ENCODE measurements around the gene LIMK2. TPM values are rescaled to one million over a fixed set of nuclear protein-coding genes. Genes with fewer than 3 reads are reported as not detected.

LIMK2 gene
- total and polyA plus RNA-seq, 8 donors, result 19.9 to 541 (median 97.2) TPM

DNA sequence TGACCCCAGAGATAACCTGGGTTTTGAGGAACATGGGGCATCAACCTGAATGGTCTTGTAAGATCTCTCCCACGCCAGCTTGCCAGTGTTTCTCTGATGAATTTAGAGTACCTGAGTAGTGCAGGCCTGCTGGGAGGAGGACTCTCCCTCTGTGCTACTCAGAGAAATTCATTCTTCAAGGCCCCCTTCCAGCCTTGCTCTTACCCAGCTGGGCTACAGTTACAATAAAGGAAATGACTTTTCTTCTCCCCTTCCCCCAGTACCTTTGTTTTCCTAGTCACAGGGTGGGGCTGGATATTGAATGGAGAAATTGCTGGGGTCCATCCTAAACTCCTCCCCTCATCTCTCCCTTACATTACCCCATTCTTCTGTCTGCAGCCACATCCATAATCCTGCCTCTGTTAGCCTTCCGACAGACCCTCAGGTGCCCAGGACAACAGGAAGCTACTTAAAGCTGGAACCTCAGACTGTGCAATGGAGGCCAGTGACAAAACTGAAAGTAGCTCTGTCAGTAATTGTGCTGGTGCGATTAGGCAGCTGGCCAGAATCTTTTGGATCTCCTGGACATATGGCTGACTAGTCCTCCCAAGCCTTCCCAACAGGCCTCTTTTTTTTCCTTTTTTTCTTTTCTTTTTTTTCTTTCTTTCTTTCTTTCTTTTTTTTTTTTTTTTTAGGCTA, 17.4 kb downstream of the LIMK2 start:
- Histone ChIP-seq H3K27ac (peak overlapping the region; percentile 82 to 94 (median 83)), H3K4me3 (no peak overlapping the region), H3K27me3 (no peaks in the 10 kb centered on the region), H3K9me3 (no peaks in the 10 kb centered on the region), H3K36me3 (peaks cover 0 to 44% (median 19%) of the 10 kb centered on the region in 4 donors), H3K4me1 (peaks cover 39 to 98% (median 78%) of the 10 kb centered on the region in 4 donors)
- peak; percentile 81 to 84 for DNase-seq
- whole genome bisulfite sequencing, 5 donors, result 31 to 48% (median 34%) methylated on average over 3 of the region's 3 CpGs
- no peak for TF ChIP-seq POLR2A (IDR thresholded peaks at IDR 0.05)
- TF ChIP-seq EP300 (IDR thresholded peaks at IDR 0.05), result no peak
- peak in 1 of 3 donors; percentile 45 for TF ChIP-seq POLR2AphosphoS5 (IDR thresholded peaks at IDR 0.05)
- TF ChIP-seq, protein P1, sequence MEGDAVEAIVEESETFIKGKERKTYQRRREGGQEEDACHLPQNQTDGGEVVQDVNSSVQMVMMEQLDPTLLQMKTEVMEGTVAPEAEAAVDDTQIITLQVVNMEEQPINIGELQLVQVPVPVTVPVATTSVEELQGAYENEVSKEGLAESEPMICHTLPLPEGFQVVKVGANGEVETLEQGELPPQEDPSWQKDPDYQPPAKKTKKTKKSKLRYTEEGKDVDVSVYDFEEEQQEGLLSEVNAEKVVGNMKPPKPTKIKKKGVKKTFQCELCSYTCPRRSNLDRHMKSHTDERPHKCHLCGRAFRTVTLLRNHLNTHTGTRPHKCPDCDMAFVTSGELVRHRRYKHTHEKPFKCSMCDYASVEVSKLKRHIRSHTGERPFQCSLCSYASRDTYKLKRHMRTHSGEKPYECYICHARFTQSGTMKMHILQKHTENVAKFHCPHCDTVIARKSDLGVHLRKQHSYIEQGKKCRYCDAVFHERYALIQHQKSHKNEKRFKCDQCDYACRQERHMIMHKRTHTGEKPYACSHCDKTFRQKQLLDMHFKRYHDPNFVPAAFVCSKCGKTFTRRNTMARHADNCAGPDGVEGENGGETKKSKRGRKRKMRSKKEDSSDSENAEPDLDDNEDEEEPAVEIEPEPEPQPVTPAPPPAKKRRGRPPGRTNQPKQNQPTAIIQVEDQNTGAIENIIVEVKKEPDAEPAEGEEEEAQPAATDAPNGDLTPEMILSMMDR (IDR thresholded peaks at IDR 0.05), result no peak
- intact Hi-C loops (cut with DNase I; ENCODE audit: low total_unique reads), result no loop called here

DNA sequence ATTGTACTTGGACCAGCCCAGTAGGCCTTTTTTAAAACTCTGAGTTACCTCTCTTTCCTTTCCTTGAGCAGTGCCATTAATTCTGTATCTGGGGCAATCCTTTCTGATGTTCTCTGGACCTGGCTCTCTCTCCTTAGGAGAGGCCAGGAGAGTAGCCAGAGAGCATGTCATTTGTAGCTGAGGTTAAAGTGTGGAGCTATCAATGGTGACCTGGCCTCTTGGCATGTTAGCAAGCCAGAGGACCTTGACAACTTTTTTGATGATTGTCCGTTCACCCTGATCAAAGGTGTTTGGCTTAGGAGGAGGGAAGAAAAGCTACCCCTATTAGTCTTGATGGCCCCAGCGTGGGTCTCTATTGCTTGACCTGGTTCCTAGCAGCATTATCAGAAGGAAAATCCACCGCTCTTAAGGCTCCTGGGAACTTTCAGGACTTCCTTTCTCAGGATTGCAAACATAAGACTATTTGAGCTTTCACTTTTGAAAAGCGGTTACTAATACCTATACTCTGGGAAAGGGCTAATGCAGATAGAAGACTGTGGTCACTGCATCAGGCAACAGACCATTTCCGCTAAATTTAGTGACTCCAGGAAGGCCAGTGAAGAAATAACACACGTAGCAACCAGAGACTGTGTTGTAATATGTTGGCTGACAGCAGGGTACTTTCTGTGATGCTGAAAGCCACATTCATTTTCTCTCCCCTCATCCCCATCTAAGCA, 18.2 kb downstream of the LIMK2 start:
- peak in 1 of 2 donors; percentile 56 for DNase-seq
- WGBS, 5 donors, result 29 to 41% (median 35%) methylated on average over 6 of the region's 6 CpGs
- Histone ChIP-seq H3K9me3 (no peaks in the 10 kb centered on the region), H3K4me1 (peaks cover 47 to 98% (median 81%) of the 10 kb centered on the region in 4 donors), H3K27me3 (no peaks in the 10 kb centered on the region), H3K27ac (peak overlapping the region; percentile 82 to 94 (median 86)), H3K36me3 (peaks cover 0 to 44% (median 19%) of the 10 kb centered on the region in 4 donors), H3K4me3 (no peak overlapping the region)
- TF ChIP-seq POLR2AphosphoS5 (IDR thresholded peaks at IDR 0.05), result peak in 1 of 3 donors; percentile 50
- TF ChIP-seq, protein P1 (IDR thresholded peaks at IDR 0.05), result no peak
- intact Hi-C loops (cut with DNase I; ENCODE audit: low total_unique reads), result no loop called here

DNA sequence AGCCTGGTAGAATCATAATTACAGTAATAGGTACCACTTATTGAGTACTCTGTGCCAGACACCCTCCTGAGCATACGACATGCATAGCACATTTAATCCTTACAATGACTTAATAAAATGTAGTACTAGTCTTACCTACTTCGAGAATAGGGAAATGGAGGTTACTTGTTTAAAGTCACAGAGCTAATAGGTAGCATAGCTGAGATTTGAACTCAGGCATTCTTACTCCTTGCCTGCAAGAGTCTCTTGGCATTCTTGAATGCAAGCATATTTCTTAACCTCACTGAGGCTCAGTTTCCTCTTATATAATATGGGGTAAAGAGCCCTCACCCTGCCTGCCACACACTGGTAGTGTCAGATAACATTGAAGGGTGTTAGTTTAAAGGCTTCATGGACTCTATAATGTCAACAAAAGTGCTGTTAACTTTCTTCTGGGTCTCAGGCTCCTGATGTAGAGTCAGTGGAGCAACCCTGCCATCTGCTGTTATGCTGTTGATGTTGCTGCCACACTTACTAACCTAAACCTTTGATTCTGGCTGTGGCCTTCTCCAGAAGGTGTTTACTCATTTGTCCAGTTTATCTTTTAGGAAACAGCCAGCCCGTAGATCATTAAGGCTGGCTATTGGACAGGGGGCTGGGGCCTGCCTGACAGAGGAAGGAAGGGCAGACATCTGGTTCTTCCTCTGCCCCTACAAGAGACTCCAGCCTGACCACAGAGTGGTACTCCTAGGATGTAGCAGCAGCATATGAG, 18.9 kb downstream of the LIMK2 start:
- H3K36me3 ChIP-seq, result peaks cover 0 to 37% (median 16%) of the 10 kb centered on the region in 4 donors
- peak; percentile 68 to 92 for DNase-seq
- peak overlapping the region; percentile 82 to 94 (median 86) for H3K27ac ChIP-seq
- 17 to 22% (median 19%) methylated on average over 3 of the region's 3 CpGs for WGBS, 5 donors
- no peak overlapping the region for H3K4me3 ChIP-seq
- peaks cover 47 to 99% (median 82%) of the 10 kb centered on the region in 4 donors for H3K4me1 ChIP-seq
- no peak for TF ChIP-seq EP300 (IDR thresholded peaks at IDR 0.05)
- TF ChIP-seq POLR2A (IDR thresholded peaks at IDR 0.05), result no peak
- TF ChIP-seq, protein P1 (IDR thresholded peaks at IDR 0.05), result peak in 5 of 7 experiments; percentile 58 to 92 (median 66)
- TF ChIP-seq POLR2AphosphoS5 (IDR thresholded peaks at IDR 0.05), result peak in 2 of 3 donors; percentile 8 to 48
- H3K9me3 ChIP-seq, result no peaks in the 10 kb centered on the region
- no peaks in the 10 kb centered on the region for H3K27me3 ChIP-seq
- intact Hi-C loops (cut with DNase I; ENCODE audit: low total_unique reads), result no loop called here

DNA sequence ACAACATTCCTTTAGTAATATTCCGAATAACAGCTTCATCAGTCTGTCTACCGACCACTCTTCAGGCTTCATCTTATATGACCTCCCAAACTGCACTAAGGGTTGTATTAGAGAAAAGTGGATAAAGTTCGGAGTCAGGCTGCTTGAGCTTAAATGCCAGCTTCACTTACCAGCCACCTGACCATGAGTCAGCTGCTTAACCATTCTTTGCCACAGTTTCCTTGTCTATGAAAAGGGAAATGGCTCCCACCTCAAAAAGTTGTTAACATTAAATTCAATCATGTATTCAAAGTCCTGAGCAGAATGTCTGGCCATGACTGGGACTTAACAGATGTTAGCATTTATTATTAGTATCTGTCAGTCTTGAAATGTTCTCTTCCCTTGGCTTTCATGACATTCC, 20.9 kb downstream of the LIMK2 start:
- peaks cover 47 to 80% (median 71%) of the 10 kb centered on the region in 4 donors for H3K4me1 ChIP-seq
- 67 to 76% (median 68%) methylated on average over 3 of the region's 3 CpGs for WGBS, 5 donors

More for the DNA sequence above, 20.9 kb downstream of the LIMK2 start:
- no peak overlapping the region for H3K4me3 ChIP-seq
- H3K9me3 ChIP-seq, result no peaks in the 10 kb centered on the region
- peaks cover 0 to 20% (median 3%) of the 10 kb centered on the region in 4 donors for H3K36me3 ChIP-seq
- peak overlapping the region in 4 of 5 donors; percentile 27 to 86 (median 70) for H3K27ac ChIP-seq
- H3K27me3 ChIP-seq, result no peaks in the 10 kb centered on the region
- intact Hi-C loops (cut with DNase I; ENCODE audit: low total_unique reads), result no loop called here
- TF ChIP-seq POLR2AphosphoS5 (IDR thresholded peaks at IDR 0.05) (no peak), POLR2A (IDR thresholded peaks at IDR 0.05) (no peak), EP300 (IDR thresholded peaks at IDR 0.05) (no peak)
- TF ChIP-seq, protein P1 (IDR thresholded peaks at IDR 0.05), result no peak
- DNase-seq, result no peak

All from stomach (tissue), 9 donors.